NCI-H1436 treated with DMSO at 0.1 percent for 48 hours (cell line): ENCODE measurements around the gene KRTAP10-1.

ENCODE experiments used
- DNase-seq: peaks from one replicate; lab custom pipeline; 2025; lab: John Stamatoyannopoulos, UW

The KRTAP10-1 gene

GRCh38 chr21:44527156-44527982 lies 12.6 kb downstream of the KRTAP10-1 start:
- DNase-seq, result no peak

- DNase-seq, result no peak
Measured at GRCh38 chr21:44526096-44526997, 13.6 kb downstream of the KRTAP10-1 start.

- no peak for DNase-seq
Measured at GRCh38 chr21:44525391-44526095, 14.5 kb downstream of the KRTAP10-1 start.

GRCh38 chr21:44524414-44525371 lies 15.3 kb downstream of the KRTAP10-1 start:
- DNase-seq, result no peak

- DNase-seq, result no peak
Measured at GRCh38 chr21:44523567-44524413, 16.2 kb downstream of the KRTAP10-1 start.

- DNase-seq, result no peak
Measured at GRCh38 chr21:44522753-44523204, 17.2 kb downstream of the KRTAP10-1 start.

- no peak for DNase-seq
Measured at GRCh38 chr21:44521928-44522752, 17.9 kb downstream of the KRTAP10-1 start.

- DNase-seq, result no peak
Measured at GRCh38 chr21:44521301-44521927, 18.6 kb downstream of the KRTAP10-1 start.

- DNase-seq, result no peak
Measured at GRCh38 chr21:44520326-44521300, 19.4 kb downstream of the KRTAP10-1 start.

- no peak for DNase-seq
Measured at GRCh38 chr21:44519346-44520325, 20.4 kb downstream of the KRTAP10-1 start.

- no peak for DNase-seq
Measured at GRCh38 chr21:44518686-44519085, 21.3 kb downstream of the KRTAP10-1 start.

- no peak for DNase-seq
Measured at GRCh38 chr21:44517175-44517899, 22.7 kb downstream of the KRTAP10-1 start.

GRCh38 chr21:44516828-44517174 lies 23.2 kb downstream of the KRTAP10-1 start:
- DNase-seq, result no peak

GRCh38 chr21:44516342-44516741 lies 23.7 kb downstream of the KRTAP10-1 start:
- no peak for DNase-seq

- no peak for DNase-seq
Measured at GRCh38 chr21:44515359-44516165, 24.4 kb downstream of the KRTAP10-1 start.
